K562 (cell line): Measurements from ENCODE around the gene TIMM50. TPM values are rescaled to one million over a fixed set of nuclear protein-coding genes. Genes with fewer than 3 reads are reported as not detected.

Source experiments
- BACH1 ChIP-seq: fragments of 200-800 bp; sonication (Bioruptor generic); IDR thresholded peaks from 2 replicates; pipeline ENCODE4 v1.6.1; 2016; ENCODE audit warnings: missing genetic modification characterization, missing compliant biosample characterization
- CBX5 ChIP-seq: IDR thresholded peaks from 2 replicates; pipeline ENCODE4 v1.6.1; 2014; ENCODE audit warnings: low read depth, borderline replicate concordance
- ETS2 ChIP-seq: IDR thresholded peaks from 2 replicates; pipeline ENCODE4 v1.6.1; 2016; ENCODE audit warnings: borderline replicate concordance, missing genetic modification characterization, mild to moderate bottlenecking, moderate library complexity, missing compliant biosample characterization; ENCODE audit not compliant: poor library complexity, severe bottlenecking
- FOXM1 ChIP-seq, 2 experiments: fragments of 450-650 bp in 1 of 2; sonication (generic) in 1 of 2; formaldehyde crosslinking in 1 of 2; IDR thresholded peaks; 2 replicates each; pipeline versions ENCODE4 v1.6.1 to v1.9.0; 2017 to 2022; ENCODE audit warnings: low read depth in 2 of 2, mild to moderate bottlenecking in 2 of 2, missing genetic modification reagents in 1 of 2, moderate library complexity in 1 of 2
- HDGF ChIP-seq: fragments of 450-650 bp; IDR thresholded peaks from 2 replicates; pipeline ENCODE4 v1.6.1; 2016
- MIER1 ChIP-seq: fragments of 450-650 bp; IDR thresholded peaks from 2 replicates; pipeline ENCODE4 v1.6.1; 2016; ENCODE audit warnings: antibody characterized with exemption, mild to moderate bottlenecking, low read depth
- MTA3 ChIP-seq: fragments of 450-650 bp; formaldehyde crosslinking; IDR thresholded peaks from 2 replicates; pipeline ENCODE4 v1.6.1; 2017; ENCODE audit warnings: mild to moderate bottlenecking, borderline replicate concordance
- MYNN ChIP-seq, 2 experiments: sonication (generic); formaldehyde crosslinking in 1 of 2; IDR thresholded peaks; 2 replicates each; pipeline versions ENCODE4 v1.5.0 to v1.6.1; 2016 to 2020; ENCODE audit warnings: antibody characterized with exemption in 1 of 2, missing genetic modification reagents in 1 of 2
- PHF8 ChIP-seq: fragments of 200-600 bp; sonication (generic); IDR thresholded peaks from 2 replicates; pipeline ENCODE4 v1.6.1; 2012; ENCODE audit warnings: mixed run types, mild to moderate bottlenecking, inconsistent platforms, low read length, moderate library complexity, borderline replicate concordance
- RFX7 ChIP-seq: fragments of 250-450 bp; sonication (Bioruptor Pico); IDR thresholded peaks from 2 replicates; pipeline ENCODE4 v1.5.1; 2021; ENCODE audit warnings: mild to moderate bottlenecking
- SIRT6 ChIP-seq: IDR thresholded peaks from one replicate; pipeline ENCODE4 v1.6.1; 2012; ENCODE audit warnings: low read depth, mild to moderate bottlenecking, control low read depth, inconsistent platforms, low read length, moderate library complexity
- SLC30A9 ChIP-seq: fragments of 250-450 bp; sonication (Bioruptor Pico); IDR thresholded peaks from 2 replicates; pipeline ENCODE4 v1.8.0; 2022; ENCODE audit warnings: mild to moderate bottlenecking, moderate library complexity
- SMARCE1 ChIP-seq: fragments of 450-650 bp; IDR thresholded peaks from 2 replicates; pipeline ENCODE4 v1.7.1; 2016; ENCODE audit warnings: mild to moderate bottlenecking
- SOX6 ChIP-seq: fragments of 450-650 bp; IDR thresholded peaks from 2 replicates; pipeline ENCODE4 v1.6.1; 2014; ENCODE audit warnings: mild to moderate bottlenecking
- SP2 ChIP-seq: IDR thresholded peaks from 2 replicates; pipeline ENCODE4 v1.6.1; 2011; ENCODE audit warnings: mild to moderate bottlenecking, low read depth, low read length, moderate library complexity; ENCODE audit not compliant: poor library complexity, severe bottlenecking; ENCODE audit errors: extremely low read depth
- ZBTB17 ChIP-seq: fragments of 450-650 bp; formaldehyde crosslinking; IDR thresholded peaks from 2 replicates; pipeline ENCODE4 v1.4.0; 2020; ENCODE audit warnings: mild to moderate bottlenecking
- ZNF143 ChIP-seq: sonication (generic); formaldehyde crosslinking; IDR thresholded peaks from 2 replicates; pipeline ENCODE4 v1.9.0; 2022; ENCODE audit warnings: mild to moderate bottlenecking, missing genetic modification reagents
- ZNF354B ChIP-seq: fragments of 250-450 bp; sonication (Bioruptor Pico); IDR thresholded peaks from 2 replicates; pipeline ENCODE4 v1.4.0; 2020
- ZNF507 ChIP-seq: conservative IDR thresholded peaks from 2 replicates; pipeline ENCODE4 v1.6.1; 2017; ENCODE audit warnings: missing genetic modification characterization, missing compliant biosample characterization
- ZNF584 ChIP-seq: fragments of 200-800 bp; sonication (Bioruptor generic); IDR thresholded peaks from 2 replicates; pipeline ENCODE4 v1.6.1; 2016; ENCODE audit warnings: low read depth, mild to moderate bottlenecking, missing genetic modification characterization, missing compliant biosample characterization
- ZNF77 ChIP-seq: fragments of 250-450 bp; sonication (Bioruptor Pico); IDR thresholded peaks from 2 replicates; pipeline ENCODE4 v1.5.0; 2020
- polyA plus RNA-seq, 8 experiments: library from polyadenylated mRNA; depleted of rRNA in 4 of 8; stranded (reverse) in 5 of 8; unstranded in 3 of 8; fragments of >200 nt; fragmentation: Nextera tagmentation in 2 of 8; fragmentation: Illumina TruSeq in 1 of 8; extraction: Ambion mirVana in 2 of 8; extraction: Trizol in 1 of 8; gene quantifications; 2 replicates each; pipeline versions ENCODE4 v1.2.1 to v1.2.3, GENCODE V29; 2011 to 2014; ENCODE audit warnings: inconsistent platforms in 1 of 8, missing spikeins in 1 of 8
- total RNA-seq, 7 experiments: library from RNA; depleted of rRNA in 6 of 7; stranded (reverse); fragments of >200 nt in 6 of 7; fragmentation: Illumina TruSeq in 2 of 7; extraction: Trizol in 2 of 7; gene quantifications; 2 replicates each; pipeline versions ENCODE4 v1.2.1 to v1.2.3, GENCODE V29; 2011 to 2021; ENCODE audit warnings: low replicate concordance in 1 of 7
- TF ChIP-seq, protein P1 (sequence below): sonication (generic); formaldehyde crosslinking; IDR thresholded peaks from 2 replicates; pipeline ENCODE4 v1.8.1; 2023; ENCODE audit warnings: mild to moderate bottlenecking, missing genetic modification reagents
- TF ChIP-seq, protein P2 (sequence below): sonication (generic); formaldehyde crosslinking; IDR thresholded peaks from 2 replicates; pipeline ENCODE4 v1.8.1; 2022; ENCODE audit warnings: missing genetic modification reagents
- TF ChIP-seq, protein P3 (sequence below): sonication (generic); formaldehyde crosslinking; IDR thresholded peaks from 2 replicates; pipeline ENCODE4 v1.8.0; 2022; ENCODE audit warnings: mild to moderate bottlenecking, missing genetic modification reagents
- TF ChIP-seq, protein P4 (sequence below): sonication (generic); formaldehyde crosslinking; IDR thresholded peaks from 2 replicates; pipeline ENCODE4 v1.9.0; 2022; ENCODE audit warnings: mild to moderate bottlenecking, missing genetic modification reagents

TIMM50 gene
- total and polyA plus RNA-seq, 9 of the 15 experiments (the other 6 are each of a cell fraction or from before 2014, with no cell fraction given) = 28.3 to 221 (median 170) TPM

DNA sequence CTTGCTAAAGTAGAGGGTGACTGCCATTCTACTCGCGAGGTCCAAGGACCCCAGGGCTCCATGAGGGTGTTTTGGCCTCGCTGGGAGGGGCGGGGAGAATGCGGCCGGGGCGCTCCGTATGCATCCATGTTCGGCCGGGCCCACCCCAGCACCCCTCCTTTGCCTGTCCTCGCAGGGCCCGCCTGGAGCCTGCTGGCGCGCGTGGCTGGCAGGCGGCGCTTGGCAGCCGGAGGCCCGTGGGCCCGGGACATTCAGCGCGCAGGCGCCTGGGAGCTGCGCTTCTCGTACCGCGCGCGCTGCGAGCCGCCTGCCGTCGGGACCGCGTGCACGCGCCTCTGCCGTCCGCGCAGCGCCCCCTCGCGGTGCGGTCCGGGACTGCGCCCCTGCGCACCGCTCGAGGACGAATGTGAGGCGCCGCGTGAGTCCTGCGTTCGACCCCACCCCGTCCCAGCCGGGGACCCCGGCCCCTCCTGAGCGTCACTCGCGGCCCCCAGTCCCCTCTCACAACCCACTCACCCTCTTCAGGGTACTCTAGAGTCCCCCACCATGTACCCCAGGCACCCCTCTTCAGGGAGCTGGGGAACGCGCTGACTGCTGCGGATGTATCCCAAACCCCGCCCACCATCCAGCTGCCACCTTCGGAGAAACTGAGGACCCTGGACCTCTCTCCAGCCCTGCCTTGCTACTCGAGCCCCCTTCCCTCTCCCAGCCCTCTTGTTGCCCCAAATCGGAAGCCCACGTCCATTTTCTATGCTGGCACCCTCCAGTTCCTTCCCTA is 22.2 kb downstream of the TIMM50 start (continued):
- TF ChIP-seq, protein P1, sequence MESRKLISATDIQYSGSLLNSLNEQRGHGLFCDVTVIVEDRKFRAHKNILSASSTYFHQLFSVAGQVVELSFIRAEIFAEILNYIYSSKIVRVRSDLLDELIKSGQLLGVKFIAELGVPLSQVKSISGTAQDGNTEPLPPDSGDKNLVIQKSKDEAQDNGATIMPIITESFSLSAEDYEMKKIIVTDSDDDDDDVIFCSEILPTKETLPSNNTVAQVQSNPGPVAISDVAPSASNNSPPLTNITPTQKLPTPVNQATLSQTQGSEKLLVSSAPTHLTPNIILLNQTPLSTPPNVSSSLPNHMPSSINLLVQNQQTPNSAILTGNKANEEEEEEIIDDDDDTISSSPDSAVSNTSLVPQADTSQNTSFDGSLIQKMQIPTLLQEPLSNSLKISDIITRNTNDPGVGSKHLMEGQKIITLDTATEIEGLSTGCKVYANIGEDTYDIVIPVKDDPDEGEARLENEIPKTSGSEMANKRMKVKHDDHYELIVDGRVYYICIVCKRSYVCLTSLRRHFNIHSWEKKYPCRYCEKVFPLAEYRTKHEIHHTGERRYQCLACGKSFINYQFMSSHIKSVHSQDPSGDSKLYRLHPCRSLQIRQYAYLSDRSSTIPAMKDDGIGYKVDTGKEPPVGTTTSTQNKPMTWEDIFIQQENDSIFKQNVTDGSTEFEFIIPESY (CRISPR knock-in tag) = peak; percentile 99
- TF ChIP-seq MIER1 = no peak
- no peak for TF ChIP-seq RFX7 (CRISPR knock-in tag)
- TF ChIP-seq HDGF = no peak
- TF ChIP-seq SMARCE1 = no peak
- TF ChIP-seq ZNF143 (CRISPR knock-in tag) = 0 out of 2 replicates have a peak, but pooled peaks have one; percentile 15
- no peak for TF ChIP-seq CBX5
- TF ChIP-seq SOX6 = 0 out of 2 replicates have a peak, but pooled peaks have one; percentile 33
- TF ChIP-seq SLC30A9 = no peak
- peak; percentile 63; the same call in 1 of the 2 replicates for TF ChIP-seq ZBTB17 (CRISPR knock-in tag)
- TF ChIP-seq, protein P2, sequence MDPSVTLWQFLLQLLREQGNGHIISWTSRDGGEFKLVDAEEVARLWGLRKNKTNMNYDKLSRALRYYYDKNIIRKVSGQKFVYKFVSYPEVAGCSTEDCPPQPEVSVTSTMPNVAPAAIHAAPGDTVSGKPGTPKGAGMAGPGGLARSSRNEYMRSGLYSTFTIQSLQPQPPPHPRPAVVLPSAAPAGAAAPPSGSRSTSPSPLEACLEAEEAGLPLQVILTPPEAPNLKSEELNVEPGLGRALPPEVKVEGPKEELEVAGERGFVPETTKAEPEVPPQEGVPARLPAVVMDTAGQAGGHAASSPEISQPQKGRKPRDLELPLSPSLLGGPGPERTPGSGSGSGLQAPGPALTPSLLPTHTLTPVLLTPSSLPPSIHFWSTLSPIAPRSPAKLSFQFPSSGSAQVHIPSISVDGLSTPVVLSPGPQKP (CRISPR knock-in tag) = peak; percentile 92
- no peak for TF ChIP-seq ETS2 (tag)
- peak; percentile 37; the same call in 1 of the 2 replicates for TF ChIP-seq PHF8
- TF ChIP-seq BACH1 (tag) = no peak
- TF ChIP-seq ZNF354B = no peak
- no peak for TF ChIP-seq SIRT6
- TF ChIP-seq, protein P3, sequence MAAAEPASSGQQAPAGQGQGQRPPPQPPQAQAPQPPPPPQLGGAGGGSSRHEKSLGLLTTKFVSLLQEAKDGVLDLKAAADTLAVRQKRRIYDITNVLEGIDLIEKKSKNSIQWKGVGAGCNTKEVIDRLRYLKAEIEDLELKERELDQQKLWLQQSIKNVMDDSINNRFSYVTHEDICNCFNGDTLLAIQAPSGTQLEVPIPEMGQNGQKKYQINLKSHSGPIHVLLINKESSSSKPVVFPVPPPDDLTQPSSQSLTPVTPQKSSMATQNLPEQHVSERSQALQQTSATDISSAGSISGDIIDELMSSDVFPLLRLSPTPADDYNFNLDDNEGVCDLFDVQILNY (CRISPR knock-in tag) = peak; percentile 98
- TF ChIP-seq SP2 = no peak
- peak; percentile 57; the same call in 1 of the 2 replicates for TF ChIP-seq MTA3
- no peak for TF ChIP-seq MYNN (IDR thresholded peaks at IDR 0.05)
- TF ChIP-seq MYNN (CRISPR knock-in tag; IDR thresholded peaks at IDR 0.05) = no peak
- TF ChIP-seq, protein P4, sequence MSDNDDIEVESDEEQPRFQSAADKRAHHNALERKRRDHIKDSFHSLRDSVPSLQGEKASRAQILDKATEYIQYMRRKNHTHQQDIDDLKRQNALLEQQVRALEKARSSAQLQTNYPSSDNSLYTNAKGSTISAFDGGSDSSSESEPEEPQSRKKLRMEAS = peak; percentile 99
- no peak for TF ChIP-seq ZNF584 (CRISPR knock-in tag)
- TF ChIP-seq FOXM1 (IDR thresholded peaks at IDR 0.05; ENCODE audit: low read depth) = no peak
- TF ChIP-seq FOXM1 (CRISPR knock-in tag; IDR thresholded peaks at IDR 0.05; ENCODE audit: low read depth) = peak; percentile 98
- TF ChIP-seq ZNF507 = no peak
- TF ChIP-seq ZNF77 (CRISPR knock-in tag) = no peak
